ENCODE results near the gene AMBN. TPM values are rescaled to one million over a fixed set of nuclear protein-coding genes. Genes with fewer than 3 reads are reported as not detected.

Gene AMBN
- total RNA-seq, 2 donors from 2014 or later = not detected

GRCh38 chr4:70619778-70620177 is 27.7 kb downstream of the AMBN start:
- Histone ChIP-seq H3K27ac (no peak overlapping the region), H3K4me3 (no peak overlapping the region), H3K36me3 (no peaks in the 10 kb centered on the region), H3K9ac (ENCODE audit: low read depth in 2 of 2, low read length in 2 of 2) (no peak overlapping the region), H3K9me3 (no peaks in the 10 kb centered on the region), H3K27me3 (no peaks in the 10 kb centered on the region), H3K4me1 (no peaks in the 10 kb centered on the region)
- intact Hi-C loops (cut with DNase I) = no loop called here
- no peak for TF ChIP-seq CTCF (IDR thresholded peaks at IDR 0.05)
- DNase-seq = no peak

- intact Hi-C loops (cut with DNase I) = no loop called here
- Histone ChIP-seq H3K27ac (no peak overlapping the region), H3K9ac (ENCODE audit: low read depth in 2 of 2, low read length in 2 of 2) (no peak overlapping the region), H3K9me3 (no peaks in the 10 kb centered on the region), H3K4me3 (no peak overlapping the region), H3K36me3 (no peaks in the 10 kb centered on the region), H3K27me3 (no peaks in the 10 kb centered on the region), H3K4me1 (no peaks in the 10 kb centered on the region)
- no peak for DNase-seq
- no peak for TF ChIP-seq CTCF (IDR thresholded peaks at IDR 0.05)
Measured at GRCh38 chr4:70623323-70623722, 31.3 kb downstream of the AMBN start.

- H3K27ac ChIP-seq = no peak overlapping the region
- TF ChIP-seq CTCF (IDR thresholded peaks at IDR 0.05) = no peak
- H3K9ac ChIP-seq (ENCODE audit: low read depth in 2 of 2, low read length in 2 of 2) = no peak overlapping the region
- no peaks in the 10 kb centered on the region for H3K36me3 ChIP-seq
- no peak for DNase-seq
- H3K9me3 ChIP-seq = no peaks in the 10 kb centered on the region
- no peaks in the 10 kb centered on the region for H3K27me3 ChIP-seq
- H3K4me3 ChIP-seq = no peak overlapping the region
- no peaks in the 10 kb centered on the region for H3K4me1 ChIP-seq
- intact Hi-C loops (cut with DNase I) = no loop called here
Measured at GRCh38 chr4:70624226-70624793, 32.3 kb downstream of the AMBN start.

- TF ChIP-seq CTCF (IDR thresholded peaks at IDR 0.05) = no peak
- no peaks in the 10 kb centered on the region for H3K36me3 ChIP-seq
- no peak for DNase-seq
- no peaks in the 10 kb centered on the region for H3K27me3 ChIP-seq
- no peaks in the 10 kb centered on the region for H3K9me3 ChIP-seq
- intact Hi-C loops (cut with DNase I) = no loop called here
- no peak overlapping the region for H3K4me3 ChIP-seq
- no peak overlapping the region for H3K27ac ChIP-seq
- no peak overlapping the region for H3K9ac ChIP-seq (ENCODE audit: low read depth in 2 of 2, low read length in 2 of 2)
- H3K4me1 ChIP-seq = no peaks in the 10 kb centered on the region
Measured at GRCh38 chr4:70627620-70628019, 35.6 kb downstream of the AMBN start.

GRCh38 chr4:70628444-70628843 is 36.4 kb downstream of the AMBN start, which contains the start of gene ENAM:
Gene ENAM (plus strand): TSS chr4:70628744. CDS start chr4:70629501, 757 bp downstream.
- no peaks in the 10 kb centered on the region for H3K36me3 ChIP-seq
- no peaks in the 10 kb centered on the region for H3K4me1 ChIP-seq
- TF ChIP-seq CTCF (IDR thresholded peaks at IDR 0.05) = no peak
- no peak within 1 kb of the TSS for H3K27ac ChIP-seq
- no peaks in the 10 kb centered on the region for H3K27me3 ChIP-seq
- intact Hi-C loops (cut with DNase I) = no loop called here
- H3K4me3 ChIP-seq = no peak within 1 kb of the TSS
- no peak for DNase-seq
- H3K9me3 ChIP-seq = no peaks in the 10 kb centered on the region
- no peak within 1 kb of the TSS for H3K9ac ChIP-seq (ENCODE audit: low read depth in 2 of 2, low read length in 2 of 2)
